ENCODE results near the gene TMEM80. TPM values are rescaled to one million over a fixed set of nuclear protein-coding genes. Genes with fewer than 3 reads are reported as not detected.
"Not testable (repeated sequence)": the region's sequence is repeated elsewhere in the genome, so short reads cannot be mapped to it uniquely, and the experiment has no call there.

TMEM80 gene
- total and polyA plus RNA-seq, 2 of the 8 experiments (the other 6 are each of a cell fraction or from before 2014, with no cell fraction given) = 8.0 to 16.3 TPM

DNA sequence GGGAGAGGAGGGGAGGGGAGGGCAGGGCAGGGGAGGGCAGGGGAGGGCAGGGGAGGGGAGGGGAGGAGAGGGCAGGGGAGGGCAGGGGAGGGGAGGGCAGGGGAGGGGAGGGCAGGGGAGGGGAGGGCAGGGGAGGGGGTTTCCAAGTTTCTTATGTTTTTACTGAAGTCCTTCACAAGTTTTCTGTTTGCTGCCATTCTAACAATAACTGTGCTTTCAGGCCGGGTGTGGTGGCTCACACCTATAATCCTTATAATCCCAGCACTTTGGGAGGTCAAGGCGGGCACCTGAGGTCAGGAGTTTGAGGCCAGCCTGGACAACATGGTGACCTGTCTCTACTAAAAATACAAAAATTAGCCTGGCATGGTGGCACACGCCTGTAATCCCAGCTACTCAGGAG, 5.4 kb upstream of the TMEM80 start:
- 95% methylated on average over 3 of the region's 3 CpGs; no CpG with 5 or more reads in 1 of the 2 experiments for WGBS, 2 experiments (ENCODE audit: extremely low coverage in 1 of 2, insufficient coverage in 1 of 2, insufficient read length in 1 of 2, insufficient replicate concordance in 2 of 2, low coverage in 1 of 2, low lambda C conversion rate in 2 of 2, missing lambda C conversion rate in 1 of 2)
- not testable (repeated sequence) for H2BK12ac ChIP-seq (ENCODE audit: low read depth, low read length); H2BK120ac ChIP-seq (replicated peaks; ENCODE audit: low read depth, low read length); H3K18ac ChIP-seq (ENCODE audit: extremely low read depth, low read length); H4K91ac ChIP-seq (replicated peaks; ENCODE audit: insufficient read length, low read length); H3K4me3 ChIP-seq (ENCODE audit: extremely low read depth in 1 of 4, insufficient read depth in 2 of 4, low read depth in 3 of 4, low read length in 4 of 4); H2AFZ ChIP-seq (ENCODE audit: low read length); H3K14ac ChIP-seq (ENCODE audit: insufficient read length); H3K27me3 ChIP-seq (replicated peaks in 1 of 4; ENCODE audit: control insufficient read depth in 3 of 4, extremely low read depth in 1 of 4, insufficient read depth in 3 of 4, low read length in 3 of 4); H2BK5ac ChIP-seq (ENCODE audit: low read depth, low read length); H3K56ac ChIP-seq (replicated peaks; ENCODE audit: insufficient read length, low read depth, low read length); H4K5ac ChIP-seq (ENCODE audit: insufficient read length, low read depth, low read length); H2BK20ac ChIP-seq (ENCODE audit: low read length); DNase-seq (ENCODE audit: low read depth in 1 of 2, low spot score in 2 of 2); H2AK5ac ChIP-seq (ENCODE audit: low read depth, low read length); H3K4ac ChIP-seq (replicated peaks; ENCODE audit: insufficient read length, low read depth, low read length); H3K23me2 ChIP-seq (ENCODE audit: low read depth, low read length); H3K9me3 ChIP-seq (ENCODE audit: insufficient read depth in 2 of 2, low read depth in 1 of 2, low read length in 1 of 2); H3K4me2 ChIP-seq (ENCODE audit: insufficient read depth in 1 of 2, low read depth in 2 of 2, low read length in 2 of 2); FAIRE-seq; H3K9ac ChIP-seq (replicated peaks in 1 of 4; ENCODE audit: extremely low read depth in 1 of 4, low read depth in 3 of 4, low read length in 3 of 4); H4K8ac ChIP-seq (ENCODE audit: extremely low read depth, insufficient read depth, low read length); H3K27ac ChIP-seq (ENCODE audit: low read depth, low read length); H2BK15ac ChIP-seq (ENCODE audit: low read length); H3K23ac ChIP-seq (ENCODE audit: insufficient read length)
- POLR2A ChIA-PET (ENCODE audit: partially characterized antibody) = interaction anchor here (0.9 to 2.8 kb wide), 2 partner anchors 10 to 87 kb away, joined by 3 to 9 read pairs; partner anchors contain the start of gene GATD1
- Histone ChIP-seq H3K79me2 (ENCODE audit: control insufficient read depth in 1 of 2, insufficient read depth in 2 of 2, low read length in 2 of 2) (peaks cover 5 to 33% of the 10 kb centered on the region in 2 experiments; a peak in 3 of 4 replicates), H3K79me1 (ENCODE audit: low read depth, low read length) (peaks cover 12% of the 10 kb centered on the region; the same call in 1 of the 2 replicates), H3K36me3 (ENCODE audit: control insufficient read depth in 2 of 4, insufficient read depth in 4 of 4, low read length in 3 of 4) (peaks cover 6 to 37% (median 19%) of the 10 kb centered on the region in 4 experiments; a peak in 7 of 8 replicates), H4K20me1 (replicated peaks in 1 of 2; ENCODE audit: control insufficient read depth in 1 of 2, insufficient read depth in 2 of 2, low read length in 2 of 2) (peaks cover 10 to 17% of the 10 kb centered on the region in 2 experiments), H3K4me1 (replicated peaks in 1 of 4; ENCODE audit: control insufficient read depth in 3 of 4, insufficient read depth in 4 of 4, low read length in 3 of 4) (peaks cover 0 to 22% (median 5%) of the 10 kb centered on the region in 4 experiments; a peak in 6 of 7 replicates)
- CTCF ChIA-PET (ENCODE audit: partially characterized antibody) = interaction anchor here (0.8 to 1.3 kb wide), 3 partner anchors 32 to 71 kb away, joined by 3 to 6 read pairs (median 3); no protein-coding TSS in a partner anchor
